Measurements from ENCODE around the gene NOX3.
"Not testable (repeated sequence)": the region's sequence is repeated elsewhere in the genome, so short reads cannot be mapped to it uniquely, and the experiment has no call there.

Gene NOX3

GRCh38 chr6:155398221-155398620 is 57.4 kb downstream of the NOX3 start:
- DNase-seq, result no peak

DNA sequence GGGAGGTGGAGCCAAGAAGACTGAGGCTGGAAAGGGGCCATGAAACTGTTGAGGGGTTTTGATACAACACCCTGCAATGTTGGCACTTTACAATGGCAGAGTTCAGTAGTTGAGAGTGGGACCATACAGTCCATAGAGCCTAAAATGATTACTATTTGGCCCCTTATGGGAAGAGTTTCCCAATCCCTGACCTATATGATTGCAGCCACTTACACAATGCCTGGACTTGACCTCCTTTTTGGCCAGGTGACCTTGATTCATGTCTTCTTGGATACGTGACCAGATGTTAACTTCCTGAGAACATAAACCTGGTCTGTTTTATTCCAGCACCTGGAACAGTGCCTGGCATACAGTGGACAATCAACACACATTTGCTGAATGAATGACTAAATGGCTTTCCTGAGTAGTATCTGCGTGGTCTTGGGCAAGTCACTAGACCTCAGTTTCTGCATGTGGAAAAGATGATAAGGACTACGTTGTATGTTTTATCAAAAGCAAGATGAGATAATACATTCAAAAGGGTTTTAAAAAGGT is 58.4 kb downstream of the NOX3 start:
- no peak for DNase-seq

DNA sequence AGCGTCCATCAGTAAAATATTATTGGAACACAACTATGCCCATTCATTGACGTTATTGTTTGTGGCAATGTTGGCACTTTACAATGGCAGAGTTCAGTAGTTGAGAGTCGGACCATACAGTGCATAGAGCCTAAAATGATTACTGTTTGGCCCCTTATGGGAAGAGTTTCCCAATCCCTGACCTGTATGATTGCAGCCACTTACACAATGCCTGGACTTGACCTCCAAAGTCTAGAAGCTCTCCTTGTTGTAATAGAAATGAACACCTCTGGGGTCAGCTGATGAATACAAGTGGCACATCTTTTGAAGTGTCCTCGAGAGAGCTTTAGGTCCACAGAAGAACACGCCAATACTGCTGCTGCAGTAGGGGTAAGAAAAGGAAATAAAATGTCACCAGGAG is 59.0 kb downstream of the NOX3 start:
- no peak for DNase-seq

DNA sequence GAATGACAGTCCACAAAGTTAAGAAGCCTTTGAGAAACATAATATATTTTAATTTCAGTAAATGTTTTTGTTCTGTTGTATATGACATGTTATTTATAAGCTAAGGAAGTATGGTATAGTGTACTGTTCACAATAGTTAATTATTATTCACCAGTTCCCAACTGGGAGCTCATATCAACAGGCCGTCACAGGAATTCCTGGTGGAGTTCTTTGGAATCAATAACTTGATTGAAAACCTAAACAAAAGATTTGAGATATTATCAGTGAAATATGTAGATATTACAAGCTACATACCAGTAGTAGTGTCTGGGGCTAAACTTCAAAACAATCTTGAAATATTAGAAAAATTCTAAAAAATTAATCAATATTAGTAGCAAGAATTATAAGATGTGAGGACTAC is 60.3 kb downstream of the NOX3 start:
- DNase-seq, result no peak

DNA sequence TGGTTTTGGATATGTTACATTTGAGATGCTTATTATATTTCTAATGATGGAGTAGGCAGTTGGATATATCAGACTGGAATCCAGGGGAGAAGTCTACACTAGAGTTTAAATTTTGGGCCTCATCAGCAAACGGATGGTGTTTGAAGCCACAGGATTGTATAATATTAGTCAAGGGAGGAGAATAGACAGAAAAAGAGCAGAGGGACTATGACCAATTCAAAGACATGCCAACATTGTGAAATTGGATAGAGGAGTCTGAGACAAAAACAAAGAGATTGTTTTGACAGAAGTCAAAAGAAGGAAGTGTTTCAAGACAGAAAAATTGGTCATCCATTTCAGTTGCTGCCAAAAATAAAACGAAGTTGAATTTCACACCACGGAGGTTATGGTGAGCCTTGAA is 66.5 kb downstream of the NOX3 start:
- no peak for DNase-seq

DNA sequence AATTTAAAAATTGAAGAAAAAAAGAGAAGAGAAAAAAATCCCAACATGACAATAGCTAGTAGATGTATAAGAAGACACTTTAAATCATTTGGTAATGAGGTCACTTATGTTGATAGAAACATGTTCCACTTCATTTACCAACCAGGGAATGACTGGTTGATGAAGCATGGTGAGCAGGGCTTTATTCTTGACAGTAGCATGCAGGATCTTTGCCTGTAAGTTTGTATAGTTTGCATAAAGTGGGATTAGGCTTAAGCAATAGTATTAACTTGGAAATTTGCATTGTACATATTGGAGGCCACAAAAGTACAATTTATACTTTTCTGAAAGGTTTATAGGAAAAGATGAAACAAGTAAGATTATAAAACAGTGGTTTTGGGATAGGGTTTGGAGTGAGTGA is 67.0 kb downstream of the NOX3 start:
- no peak for DNase-seq

DNA sequence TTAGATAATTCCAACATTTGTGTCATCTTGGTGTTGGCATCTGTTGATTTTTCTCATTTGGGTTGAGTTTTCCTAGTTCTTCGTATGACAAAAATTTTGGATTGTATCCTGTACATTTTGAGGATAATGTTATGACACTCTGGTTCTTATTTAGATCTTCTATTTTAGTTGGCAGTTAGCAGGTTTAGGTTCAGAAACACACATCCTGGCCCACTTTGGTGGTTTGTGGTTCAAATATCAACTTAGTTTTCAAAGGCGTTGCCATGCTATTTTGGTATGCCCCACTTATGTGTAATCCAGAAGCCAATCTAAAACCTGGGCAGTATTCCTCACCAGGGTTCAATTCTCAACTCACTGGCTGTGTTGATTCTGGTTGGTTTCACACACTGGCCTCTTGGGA is 68.2 kb downstream of the NOX3 start:
- no peak for DNase-seq

DNA sequence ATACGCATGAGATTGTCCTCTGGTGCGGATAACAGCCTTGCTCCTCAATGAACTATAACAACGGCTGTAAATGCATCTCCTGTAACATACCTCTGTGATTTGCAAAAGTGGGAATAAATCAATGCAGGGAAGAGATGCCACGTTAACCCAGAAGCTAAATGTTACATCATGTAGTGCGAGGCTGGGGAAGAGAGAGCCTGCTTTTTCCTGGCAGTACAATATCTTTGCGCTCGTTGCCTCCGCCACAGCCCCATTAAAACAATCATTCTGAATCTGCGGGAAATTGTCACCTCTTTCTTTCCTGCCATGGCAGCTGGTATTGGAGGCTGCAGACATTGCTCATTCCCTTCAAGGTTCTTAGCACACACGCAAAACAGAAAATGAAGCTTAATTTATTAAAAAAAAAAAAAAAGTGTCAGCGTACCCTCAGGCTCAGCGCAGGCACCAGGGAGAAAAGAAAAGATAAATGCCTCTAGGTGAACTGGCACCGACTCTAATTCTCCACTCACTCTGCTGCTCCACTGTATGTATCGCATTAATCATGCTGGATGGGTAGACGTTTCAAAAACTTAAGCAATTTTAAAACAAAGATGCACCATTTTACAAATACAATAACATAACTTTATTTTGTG is 71.2 kb downstream of the NOX3 start:
- DNase-seq, result no peak

- DNase-seq, result no peak
These were observed 71.7 kb downstream of the NOX3 start for GRCh38 chr6:155383913-155384312.

GRCh38 chr6:155382338-155382685 is 73.3 kb downstream of the NOX3 start:
- DNase-seq, result no peak

GRCh38 chr6:155381673-155382337 is 73.8 kb downstream of the NOX3 start:
- no peak for DNase-seq

- no peak for DNase-seq
These were observed 74.8 kb downstream of the NOX3 start for GRCh38 chr6:155380666-155381332.

DNA sequence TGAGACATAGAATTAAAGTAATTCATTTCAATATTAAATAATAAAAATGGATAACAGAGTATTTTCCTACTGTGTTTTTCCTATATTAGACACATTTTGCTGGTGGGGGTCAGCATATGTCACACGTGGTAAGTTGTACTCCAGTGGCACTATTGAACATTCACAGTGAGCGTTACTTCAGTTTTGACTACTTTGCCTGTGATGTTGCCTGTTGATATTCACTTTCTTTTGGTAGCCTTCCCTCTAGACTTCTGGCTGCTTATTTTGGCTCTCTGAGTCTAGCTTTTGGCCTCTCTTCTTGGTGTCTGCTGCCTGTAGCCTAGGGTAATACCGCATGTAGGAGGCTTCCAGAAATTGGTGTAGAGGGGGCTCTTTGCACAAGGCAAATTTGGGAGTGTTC is 76.9 kb downstream of the NOX3 start:
- no peak for DNase-seq

GRCh38 chr6:155378276-155378675 is 77.4 kb downstream of the NOX3 start:
- no peak for DNase-seq

GRCh38 chr6:155377061-155377460 is 78.6 kb downstream of the NOX3 start:
- DNase-seq, result no peak

- DNase-seq, result no peak
These were observed 79.8 kb downstream of the NOX3 start for GRCh38 chr6:155375801-155376200.

DNA sequence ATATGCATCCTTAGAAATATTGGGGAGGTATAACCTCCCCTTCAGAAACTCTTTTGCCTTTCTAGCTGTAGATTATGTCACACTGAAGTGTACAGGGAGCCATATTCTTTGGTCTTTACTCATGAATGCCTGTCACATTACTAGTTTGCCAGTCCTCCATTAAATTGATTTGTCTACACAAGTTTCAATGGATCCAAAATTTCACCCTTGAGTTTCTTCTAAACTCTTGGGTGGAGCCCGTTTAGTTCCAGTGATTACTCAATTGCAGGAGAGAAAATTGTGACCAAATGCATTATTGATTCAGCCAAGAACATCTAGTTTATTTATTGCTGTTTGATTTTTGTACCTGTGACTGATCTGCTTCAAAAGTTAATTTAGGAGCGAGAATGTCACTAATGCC is 81.0 kb downstream of the NOX3 start:
- no peak for DNase-seq

GRCh38 chr6:155373276-155373675 is 82.4 kb downstream of the NOX3 start:
- DNase-seq, result no peak

GRCh38 chr6:155372256-155372655 is 83.4 kb downstream of the NOX3 start:
- no peak for DNase-seq

DNA sequence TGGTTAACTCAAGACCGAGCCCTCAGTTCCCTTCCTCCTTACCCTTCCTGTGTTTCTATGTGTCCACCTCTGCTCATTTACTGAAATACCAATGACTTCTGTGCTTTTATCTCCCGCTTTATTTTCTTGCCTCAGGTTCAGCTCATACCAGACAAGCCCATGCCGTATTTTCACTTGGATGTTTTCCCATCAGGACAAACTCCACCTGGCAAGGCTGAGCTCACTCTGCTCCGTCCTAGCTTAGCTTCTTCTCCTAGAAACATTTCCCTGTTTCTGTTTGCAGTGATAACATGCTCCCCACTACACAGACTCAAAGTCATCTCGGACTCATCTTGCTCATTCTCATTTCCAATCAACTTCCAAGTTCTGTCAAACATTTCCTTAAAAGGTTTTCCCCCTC is 84.4 kb downstream of the NOX3 start:
- DNase-seq, result no peak

- no peak for DNase-seq
These were observed 89.3 kb downstream of the NOX3 start for GRCh38 chr6:155366325-155366724.

DNA sequence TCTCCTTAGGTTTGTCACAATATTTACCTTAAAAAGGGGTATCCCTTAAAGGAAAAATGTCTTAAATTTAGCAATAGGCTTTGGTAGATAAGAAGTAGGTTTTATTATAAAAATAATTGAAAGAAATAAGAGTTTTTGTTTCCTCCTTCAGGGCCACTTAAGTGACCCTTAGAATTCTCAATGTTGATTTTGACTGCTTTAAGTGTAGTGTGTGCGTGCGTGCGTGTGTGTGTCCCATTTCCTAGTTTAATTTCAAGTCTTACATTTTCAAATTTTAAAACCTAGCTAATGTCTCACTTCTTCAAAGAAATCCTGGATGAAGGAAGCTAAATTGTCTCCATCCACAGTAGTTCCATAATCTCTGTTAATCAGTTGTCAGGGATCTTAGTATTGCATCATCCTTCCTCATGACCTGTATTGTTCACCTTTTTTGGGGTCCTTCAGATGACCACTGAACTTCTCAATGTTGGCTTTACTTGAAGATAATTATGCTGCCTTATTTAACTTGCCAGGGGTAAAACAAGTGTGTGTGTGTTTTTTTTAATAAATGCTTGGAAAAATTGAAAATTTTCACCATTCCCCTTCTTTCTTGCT is 90.7 kb downstream of the NOX3 start:
- DNase-seq, result no peak

GRCh38 chr6:155364021-155364420 is 91.6 kb downstream of the NOX3 start:
- not testable (repeated sequence) for DNase-seq
